Measurements from ENCODE around the gene PRKACB.
A peak's percentile ranks its signal among the peaks of the same experiment; 100 is the strongest.

The PRKACB gene

DNA sequence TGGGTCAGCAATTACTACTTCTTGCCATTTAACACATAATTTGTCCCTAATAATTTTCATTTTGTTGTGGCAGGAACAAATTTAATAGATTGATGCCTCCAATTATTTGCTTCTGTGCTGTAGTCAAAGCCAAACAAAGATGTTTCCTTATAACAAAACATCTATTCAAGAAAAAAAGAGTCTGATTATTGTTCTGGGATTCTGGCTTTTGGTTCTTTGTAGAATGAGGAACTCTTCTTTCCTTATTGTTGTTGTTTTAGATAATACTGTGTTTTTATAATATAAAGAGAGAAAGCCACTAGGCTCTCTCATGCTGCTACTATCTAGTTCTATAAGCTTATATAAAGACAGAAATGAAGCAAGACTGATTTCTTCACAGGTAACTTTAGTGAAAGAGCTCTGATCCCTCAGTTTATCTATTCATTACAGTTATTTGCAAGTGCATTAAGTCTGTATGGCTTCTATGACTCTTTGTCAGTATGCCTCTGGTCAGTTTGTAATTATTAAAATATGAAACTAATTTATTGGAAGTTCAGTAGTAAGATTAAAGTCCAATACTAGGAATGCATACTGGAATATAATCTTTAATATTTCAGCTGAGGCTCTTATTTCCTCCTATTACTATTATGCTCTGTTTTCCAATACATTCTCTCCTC is 37.4 kb downstream of the PRKACB start:
- Histone ChIP-seq H3K9me3 (ENCODE audit: control insufficient read depth in 1 of 2, low read length in 2 of 2) (no peaks in the 10 kb centered on the region), H3K4me1 (ENCODE audit: control insufficient read depth in 1 of 2, insufficient read depth in 2 of 2, low read length in 2 of 2) (no peaks in the 10 kb centered on the region), H3K27me3 (ENCODE audit: low read depth, low read length) (no peaks in the 10 kb centered on the region), H3K4me3 (ENCODE audit: low read depth in 1 of 2, low read length in 2 of 2) (no peak overlapping the region), H3K36me3 (ENCODE audit: control insufficient read depth in 1 of 2, insufficient read depth in 2 of 2, low read length in 2 of 2) (peaks cover 0 to 4% of the 10 kb centered on the region in 2 donors), H3K27ac (ENCODE audit: low read length) (no peak overlapping the region)

DNA sequence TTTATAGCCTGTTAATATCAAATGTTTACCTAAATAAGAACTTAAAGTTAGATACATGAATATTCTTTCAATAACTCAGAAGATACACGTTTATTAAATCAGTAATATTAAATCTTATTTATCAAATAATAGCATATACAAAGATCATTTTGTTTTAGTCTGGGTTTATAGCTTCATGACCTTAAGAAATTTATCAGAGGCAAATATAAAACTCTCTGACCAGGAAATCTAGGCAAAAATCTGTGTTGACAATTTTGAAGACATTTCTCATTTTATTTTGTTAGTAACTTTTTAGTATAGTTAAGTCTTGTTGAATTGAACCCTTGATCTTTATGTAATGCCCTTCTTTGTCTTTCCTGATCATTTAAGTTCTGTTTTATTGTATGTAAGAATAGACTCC is 46.4 kb downstream of the PRKACB start:
- H3K36me3 ChIP-seq (ENCODE audit: control insufficient read depth in 1 of 2, insufficient read depth in 2 of 2, low read length in 2 of 2): peaks cover 5 to 55% of the 10 kb centered on the region in 2 donors
- H3K4me1 ChIP-seq (ENCODE audit: control insufficient read depth in 1 of 2, insufficient read depth in 2 of 2, low read length in 2 of 2): no peaks in the 10 kb centered on the region
- H3K9me3 ChIP-seq (ENCODE audit: control insufficient read depth in 1 of 2, low read length in 2 of 2): peaks cover 18 to 27% of the 10 kb centered on the region in 2 donors
- H3K27me3 ChIP-seq (ENCODE audit: low read depth, low read length): no peaks in the 10 kb centered on the region
- no peak overlapping the region for H3K27ac ChIP-seq (ENCODE audit: low read length)
- H3K4me3 ChIP-seq (ENCODE audit: low read depth in 1 of 2, low read length in 2 of 2): peak overlapping the region in 1 of 2 donors; percentile 19

DNA sequence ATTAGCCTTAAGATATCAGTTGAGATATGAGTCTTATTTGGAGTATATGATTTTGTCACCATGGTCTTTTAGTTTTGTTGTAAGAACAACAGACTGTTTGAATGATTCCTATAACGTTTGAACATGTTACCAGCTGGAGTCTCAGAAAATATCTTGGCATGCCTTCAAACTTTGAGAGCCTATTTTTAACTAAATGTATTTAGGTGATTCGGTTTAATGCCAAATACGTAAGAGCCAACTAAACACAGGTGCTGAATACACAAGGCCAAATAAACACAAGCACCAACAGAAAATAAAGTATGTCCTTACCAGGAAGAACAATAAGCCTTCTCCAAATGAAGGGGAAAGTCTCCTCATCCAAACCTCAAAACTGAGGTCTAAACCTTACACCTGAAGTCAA is 48.6 kb downstream of the PRKACB start:
- Histone ChIP-seq H3K9me3 (ENCODE audit: control insufficient read depth in 1 of 2, low read length in 2 of 2) (peaks cover 18 to 27% of the 10 kb centered on the region in 2 donors), H3K27ac (ENCODE audit: low read length) (no peak overlapping the region), H3K36me3 (ENCODE audit: control insufficient read depth in 1 of 2, insufficient read depth in 2 of 2, low read length in 2 of 2) (peaks cover 13 to 53% of the 10 kb centered on the region in 2 donors)

DNA sequence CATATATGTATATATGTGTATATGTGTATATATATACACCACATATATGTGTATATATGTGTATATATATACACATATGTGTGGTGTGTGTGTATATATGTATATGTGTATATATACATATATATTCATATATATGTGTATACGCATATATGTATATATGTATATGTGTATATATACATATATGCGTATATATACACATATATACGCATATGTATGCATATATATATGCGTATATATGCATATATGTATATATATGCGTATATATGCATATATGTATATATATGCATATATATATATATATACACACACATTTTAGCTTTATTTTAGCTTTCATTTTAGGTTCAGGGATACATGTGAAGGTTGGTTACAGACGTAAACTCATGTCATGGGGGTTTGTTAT is 54.8 kb downstream of the PRKACB start:
- Histone ChIP-seq H3K27ac (ENCODE audit: low read length) (no peak overlapping the region), H3K4me3 (ENCODE audit: low read depth in 1 of 2, low read length in 2 of 2) (no peak overlapping the region), H3K27me3 (ENCODE audit: low read depth, low read length) (no peaks in the 10 kb centered on the region), H3K36me3 (ENCODE audit: control insufficient read depth in 1 of 2, insufficient read depth in 2 of 2, low read length in 2 of 2) (peaks cover 13 to 22% of the 10 kb centered on the region in 2 donors), H3K4me1 (ENCODE audit: control insufficient read depth in 1 of 2, insufficient read depth in 2 of 2, low read length in 2 of 2) (no peaks in the 10 kb centered on the region), H3K9me3 (ENCODE audit: control insufficient read depth in 1 of 2, low read length in 2 of 2) (no peaks in the 10 kb centered on the region)

More for the DNA sequence above, 48.6 kb downstream of the PRKACB start:
- Histone ChIP-seq H3K4me3 (ENCODE audit: low read depth in 1 of 2, low read length in 2 of 2) (no peak overlapping the region), H3K4me1 (ENCODE audit: control insufficient read depth in 1 of 2, insufficient read depth in 2 of 2, low read length in 2 of 2) (no peaks in the 10 kb centered on the region), H3K27me3 (ENCODE audit: low read depth, low read length) (no peaks in the 10 kb centered on the region)

DNA sequence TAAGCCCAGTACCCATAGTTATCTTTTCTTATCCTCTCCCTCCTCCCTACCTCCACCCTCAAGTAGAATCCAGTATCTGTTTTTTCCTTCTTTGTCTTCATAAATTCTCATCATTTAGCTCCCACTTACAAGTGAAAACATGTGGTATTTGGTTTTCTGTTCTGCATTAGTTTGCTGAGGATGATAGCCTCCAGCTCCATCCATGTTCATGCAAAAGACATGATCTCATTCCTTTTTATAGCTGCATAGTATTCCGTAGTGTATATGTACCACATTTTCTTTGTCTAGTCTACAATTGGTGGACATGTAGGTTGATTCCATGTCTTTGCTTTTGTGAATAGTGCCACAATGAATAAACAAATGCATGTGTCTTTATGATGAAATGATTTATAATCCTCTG is 55.2 kb downstream of the PRKACB start:
- H3K4me3 ChIP-seq (ENCODE audit: low read depth in 1 of 2, low read length in 2 of 2): no peak overlapping the region
- no peaks in the 10 kb centered on the region for H3K27me3 ChIP-seq (ENCODE audit: low read depth, low read length)
- H3K4me1 ChIP-seq (ENCODE audit: control insufficient read depth in 1 of 2, insufficient read depth in 2 of 2, low read length in 2 of 2): no peaks in the 10 kb centered on the region
- H3K9me3 ChIP-seq (ENCODE audit: control insufficient read depth in 1 of 2, low read length in 2 of 2): no peaks in the 10 kb centered on the region
- no peak overlapping the region for H3K27ac ChIP-seq (ENCODE audit: low read length)
- H3K36me3 ChIP-seq (ENCODE audit: control insufficient read depth in 1 of 2, insufficient read depth in 2 of 2, low read length in 2 of 2): peaks cover 13 to 21% of the 10 kb centered on the region in 2 donors

DNA sequence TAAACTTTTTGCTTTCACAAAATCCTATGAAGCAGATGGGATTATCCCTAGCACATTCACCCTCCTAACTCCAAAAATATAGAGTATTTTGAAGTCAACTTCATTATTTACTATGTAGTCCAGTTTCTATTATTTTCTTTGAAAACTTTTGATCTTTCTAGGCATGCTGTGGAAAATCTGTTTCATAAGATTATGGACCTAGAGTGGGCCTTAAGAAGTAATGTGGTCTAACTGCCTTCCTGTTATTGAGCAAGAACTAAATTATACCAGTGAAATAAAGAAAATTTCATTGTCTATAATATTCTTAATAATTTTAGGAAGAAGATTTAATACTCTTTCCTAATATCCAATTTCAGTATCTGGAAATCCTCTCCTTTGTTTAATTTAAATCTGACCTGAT is 58.1 kb downstream of the PRKACB start:
- H3K4me3 ChIP-seq (ENCODE audit: low read depth in 1 of 2, low read length in 2 of 2): no peak overlapping the region
- no peaks in the 10 kb centered on the region for H3K9me3 ChIP-seq (ENCODE audit: control insufficient read depth in 1 of 2, low read length in 2 of 2)
- no peaks in the 10 kb centered on the region for H3K27me3 ChIP-seq (ENCODE audit: low read depth, low read length)
- H3K27ac ChIP-seq (ENCODE audit: low read length): no peak overlapping the region
- peaks cover 11 to 22% of the 10 kb centered on the region in 2 donors for H3K36me3 ChIP-seq (ENCODE audit: control insufficient read depth in 1 of 2, insufficient read depth in 2 of 2, low read length in 2 of 2)
- H3K4me1 ChIP-seq (ENCODE audit: control insufficient read depth in 1 of 2, insufficient read depth in 2 of 2, low read length in 2 of 2): no peaks in the 10 kb centered on the region

DNA sequence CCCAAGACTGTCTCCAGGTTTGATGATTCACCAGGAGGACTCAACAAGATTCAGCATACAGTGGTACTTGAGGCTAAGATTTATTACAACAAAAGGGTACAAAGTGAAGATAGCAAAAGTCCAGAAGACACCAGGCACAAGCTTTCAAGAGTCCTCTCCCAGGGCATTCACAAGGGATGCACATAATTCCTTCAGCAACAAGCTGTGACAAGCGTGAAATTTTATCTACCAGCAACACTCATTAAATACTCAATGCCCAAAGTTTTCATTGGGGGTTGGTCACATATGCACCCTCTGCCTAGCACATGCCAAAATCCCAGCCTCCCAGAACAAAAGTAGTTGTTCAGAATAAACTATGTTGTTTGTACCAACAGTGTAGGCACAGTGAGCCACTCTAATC is 62.3 kb downstream of the PRKACB start:
- Histone ChIP-seq H3K9me3 (ENCODE audit: control insufficient read depth in 1 of 2, low read length in 2 of 2) (no peaks in the 10 kb centered on the region), H3K4me1 (ENCODE audit: control insufficient read depth in 1 of 2, insufficient read depth in 2 of 2, low read length in 2 of 2) (no peaks in the 10 kb centered on the region), H3K36me3 (ENCODE audit: control insufficient read depth in 1 of 2, insufficient read depth in 2 of 2, low read length in 2 of 2) (peaks cover 4 to 13% of the 10 kb centered on the region in 2 donors), H3K4me3 (ENCODE audit: low read depth in 1 of 2, low read length in 2 of 2) (no peak overlapping the region), H3K27ac (ENCODE audit: low read length) (no peak overlapping the region), H3K27me3 (ENCODE audit: low read depth, low read length) (no peaks in the 10 kb centered on the region)

DNA sequence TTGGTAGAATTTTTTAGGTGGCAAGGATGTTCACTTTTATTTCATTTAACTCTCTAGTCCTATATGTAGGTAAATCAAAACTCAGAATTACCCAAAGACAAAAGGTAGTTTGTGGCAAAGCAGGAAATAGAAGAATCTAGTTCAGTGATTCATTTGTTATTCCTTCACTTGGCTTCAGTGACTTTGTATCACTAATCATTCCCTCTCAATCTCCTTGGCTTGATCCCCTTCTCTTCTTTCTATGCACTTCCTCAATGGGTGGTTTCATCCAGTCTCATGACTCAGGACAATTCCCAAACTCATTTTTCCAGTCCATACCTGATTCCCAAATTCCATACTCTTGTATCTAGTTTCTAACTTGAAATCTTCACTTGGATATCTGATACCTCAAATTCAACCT is 64.9 kb downstream of the PRKACB start:
- H3K27me3 ChIP-seq (ENCODE audit: low read depth, low read length): no peaks in the 10 kb centered on the region
- no peak overlapping the region for H3K4me3 ChIP-seq (ENCODE audit: low read depth in 1 of 2, low read length in 2 of 2)

DNA sequence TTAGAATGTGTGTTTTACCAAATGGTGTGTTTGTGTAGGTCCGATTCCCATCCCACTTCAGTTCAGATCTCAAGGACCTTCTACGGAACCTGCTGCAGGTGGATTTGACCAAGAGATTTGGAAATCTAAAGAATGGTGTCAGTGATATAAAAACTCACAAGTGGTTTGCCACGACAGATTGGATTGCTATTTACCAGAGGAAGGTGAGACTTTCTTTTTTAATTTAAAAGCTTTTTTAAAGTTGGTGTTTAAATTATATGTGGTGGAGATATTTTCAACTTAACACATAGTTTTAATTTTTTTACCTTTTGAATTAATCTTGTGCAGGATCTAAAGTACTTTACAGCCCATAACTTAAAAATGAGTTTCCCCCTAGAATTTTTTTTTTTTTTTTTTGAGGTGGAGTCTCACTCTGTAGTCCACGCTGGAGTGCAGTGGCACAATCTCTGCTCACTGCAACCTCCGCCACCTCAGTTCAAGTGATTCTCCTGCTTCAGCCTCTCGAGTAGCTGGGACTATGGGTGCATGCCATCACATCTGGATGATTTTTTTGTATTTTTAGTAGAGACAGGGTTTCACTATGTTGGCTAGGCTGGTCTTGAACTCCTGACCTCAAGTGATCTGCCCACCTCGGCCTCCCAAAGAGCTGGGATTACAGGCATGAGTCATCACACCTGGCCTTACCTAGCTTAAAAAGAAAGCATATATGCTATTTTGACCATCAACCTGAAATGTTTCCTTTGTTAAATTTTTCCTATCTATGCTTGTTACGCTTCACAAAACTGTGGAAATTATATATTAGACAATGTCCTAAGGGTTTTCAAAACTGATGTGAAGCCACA is 70.3 kb downstream of the PRKACB start:
- Histone ChIP-seq H3K27me3 (ENCODE audit: low read depth, low read length) (no peaks in the 10 kb centered on the region), H3K4me1 (ENCODE audit: control insufficient read depth in 1 of 2, insufficient read depth in 2 of 2, low read length in 2 of 2) (no peaks in the 10 kb centered on the region), H3K36me3 (ENCODE audit: control insufficient read depth in 1 of 2, insufficient read depth in 2 of 2, low read length in 2 of 2) (peaks cover 0 to 20% of the 10 kb centered on the region in 2 donors), H3K9me3 (ENCODE audit: control insufficient read depth in 1 of 2, low read length in 2 of 2) (peaks cover 0 to under 1% of the 10 kb centered on the region in 2 donors), H3K4me3 (ENCODE audit: low read depth in 1 of 2, low read length in 2 of 2) (no peak overlapping the region), H3K27ac (ENCODE audit: low read length) (no peak overlapping the region)

More for the DNA sequence above, 64.9 kb downstream of the PRKACB start:
- Histone ChIP-seq H3K27ac (ENCODE audit: low read length) (no peak overlapping the region), H3K36me3 (ENCODE audit: control insufficient read depth in 1 of 2, insufficient read depth in 2 of 2, low read length in 2 of 2) (peaks cover 4 to 13% of the 10 kb centered on the region in 2 donors), H3K4me1 (ENCODE audit: control insufficient read depth in 1 of 2, insufficient read depth in 2 of 2, low read length in 2 of 2) (no peaks in the 10 kb centered on the region), H3K9me3 (ENCODE audit: control insufficient read depth in 1 of 2, low read length in 2 of 2) (no peaks in the 10 kb centered on the region)

DNA sequence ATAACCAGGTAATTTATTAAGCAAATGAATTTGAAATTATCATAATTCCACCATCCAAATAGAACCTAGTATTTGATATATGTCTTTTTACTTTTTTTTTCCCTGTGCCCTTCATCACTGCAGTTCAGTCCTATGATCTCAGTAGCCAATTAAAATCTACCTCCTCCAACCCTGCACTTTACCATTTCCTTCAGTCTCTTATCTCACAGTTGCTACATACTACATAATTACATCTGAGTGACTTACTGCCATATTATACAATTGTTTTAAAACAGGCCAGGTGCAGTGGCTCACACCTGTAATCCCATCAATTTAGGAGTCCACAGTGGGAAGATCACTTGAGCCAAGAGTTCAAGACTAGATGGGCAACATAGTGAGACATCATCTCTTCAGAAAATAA is 73.2 kb downstream of the PRKACB start:
- no peaks in the 10 kb centered on the region for H3K27me3 ChIP-seq (ENCODE audit: low read depth, low read length)
- no peak overlapping the region for H3K4me3 ChIP-seq (ENCODE audit: low read depth in 1 of 2, low read length in 2 of 2)
- H3K27ac ChIP-seq (ENCODE audit: low read length): no peak overlapping the region
- peaks cover 0 to 8% of the 10 kb centered on the region in 2 donors for H3K9me3 ChIP-seq (ENCODE audit: control insufficient read depth in 1 of 2, low read length in 2 of 2)
- peaks cover 0 to 21% of the 10 kb centered on the region in 2 donors for H3K36me3 ChIP-seq (ENCODE audit: control insufficient read depth in 1 of 2, insufficient read depth in 2 of 2, low read length in 2 of 2)
- no peaks in the 10 kb centered on the region for H3K4me1 ChIP-seq (ENCODE audit: control insufficient read depth in 1 of 2, insufficient read depth in 2 of 2, low read length in 2 of 2)

DNA sequence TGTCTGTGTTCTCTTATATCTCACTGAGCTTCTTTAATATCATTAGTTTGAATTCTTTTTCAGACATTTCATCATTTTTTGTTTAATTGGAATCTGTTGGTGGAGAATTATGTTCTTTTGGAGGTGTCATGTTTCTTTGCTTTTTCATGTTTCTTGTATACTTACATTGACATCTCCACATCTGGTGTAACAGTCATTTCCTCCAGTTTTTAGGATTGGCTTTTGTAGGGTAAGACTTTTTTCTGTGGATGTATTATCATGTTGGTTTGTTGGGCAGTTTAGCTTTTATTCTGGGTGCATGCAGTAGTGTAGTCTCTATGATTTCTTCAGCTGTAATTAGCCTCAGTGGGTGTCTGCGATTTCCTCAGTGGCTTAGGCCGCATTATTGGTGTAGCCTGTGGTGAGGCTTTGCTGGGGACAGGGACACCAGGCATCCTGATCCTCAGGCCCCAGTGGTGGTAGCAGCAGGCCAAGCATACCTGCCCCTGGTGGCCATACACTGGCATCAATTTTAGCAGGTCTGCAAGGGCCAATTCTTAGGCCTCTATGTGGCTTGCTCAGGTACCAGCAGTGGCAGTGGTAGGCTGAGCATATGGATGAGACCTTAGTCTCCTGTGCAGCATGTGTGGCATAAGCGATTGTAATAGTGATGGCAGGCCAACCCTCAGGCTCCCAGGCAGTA is 79.8 kb downstream of the PRKACB start:
- Histone ChIP-seq H3K4me3 (ENCODE audit: low read depth in 1 of 2, low read length in 2 of 2) (no peak overlapping the region), H3K4me1 (ENCODE audit: control insufficient read depth in 1 of 2, insufficient read depth in 2 of 2, low read length in 2 of 2) (no peaks in the 10 kb centered on the region), H3K27me3 (ENCODE audit: low read depth, low read length) (no peaks in the 10 kb centered on the region), H3K27ac (ENCODE audit: low read length) (no peak overlapping the region), H3K36me3 (ENCODE audit: control insufficient read depth in 1 of 2, insufficient read depth in 2 of 2, low read length in 2 of 2) (peaks cover 0 to 7% of the 10 kb centered on the region in 2 donors), H3K9me3 (ENCODE audit: control insufficient read depth in 1 of 2, low read length in 2 of 2) (peaks cover 0 to 8% of the 10 kb centered on the region in 2 donors)

Measured in muscle layer of duodenum (tissue), 2 donors.